H1 (cell line): Measurements from ENCODE around the gene SMIM35.

Source experiments
- CBX8 ChIP-seq: fragments of 300-800, 300-1000 bp; sonication (generic); IDR thresholded peaks from 2 replicates; pipeline ENCODE4 v1.7.1; 2016; ENCODE audit warnings: low read depth, low read length, borderline replicate concordance
- POLR2A ChIP-seq, 2 experiments: IDR thresholded peaks; 1 replicate in 1 of 2; 2 replicates in 1 of 2; pipeline ENCODE4 v1.6.1; 2011; ENCODE audit warnings: low read depth in 2 of 2, low read length in 2 of 2, mild to moderate bottlenecking in 2 of 2; ENCODE audit errors: control extremely low read depth in 1 of 2
- TF ChIP-seq, protein P1 (sequence below), 3 experiments: IDR thresholded peaks; 1 replicate in 2 of 3; 2 replicates in 1 of 3; pipeline versions ENCODE4 v1.5.1 to v1.6.1; 2011; ENCODE audit warnings: low read length in 3 of 3, mild to moderate bottlenecking in 3 of 3, inconsistent platforms in 2 of 3, low read depth in 1 of 3, moderate library complexity in 1 of 3; ENCODE audit not compliant: insufficient read depth in 1 of 3; ENCODE audit errors: control extremely low read depth in 1 of 3

- TF ChIP-seq CBX8: no peak
- TF ChIP-seq, protein P1, sequence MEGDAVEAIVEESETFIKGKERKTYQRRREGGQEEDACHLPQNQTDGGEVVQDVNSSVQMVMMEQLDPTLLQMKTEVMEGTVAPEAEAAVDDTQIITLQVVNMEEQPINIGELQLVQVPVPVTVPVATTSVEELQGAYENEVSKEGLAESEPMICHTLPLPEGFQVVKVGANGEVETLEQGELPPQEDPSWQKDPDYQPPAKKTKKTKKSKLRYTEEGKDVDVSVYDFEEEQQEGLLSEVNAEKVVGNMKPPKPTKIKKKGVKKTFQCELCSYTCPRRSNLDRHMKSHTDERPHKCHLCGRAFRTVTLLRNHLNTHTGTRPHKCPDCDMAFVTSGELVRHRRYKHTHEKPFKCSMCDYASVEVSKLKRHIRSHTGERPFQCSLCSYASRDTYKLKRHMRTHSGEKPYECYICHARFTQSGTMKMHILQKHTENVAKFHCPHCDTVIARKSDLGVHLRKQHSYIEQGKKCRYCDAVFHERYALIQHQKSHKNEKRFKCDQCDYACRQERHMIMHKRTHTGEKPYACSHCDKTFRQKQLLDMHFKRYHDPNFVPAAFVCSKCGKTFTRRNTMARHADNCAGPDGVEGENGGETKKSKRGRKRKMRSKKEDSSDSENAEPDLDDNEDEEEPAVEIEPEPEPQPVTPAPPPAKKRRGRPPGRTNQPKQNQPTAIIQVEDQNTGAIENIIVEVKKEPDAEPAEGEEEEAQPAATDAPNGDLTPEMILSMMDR (IDR thresholded peaks at IDR 0.05; ENCODE audit: control extremely low read depth in 1 of 3, insufficient read depth in 1 of 3, low read depth in 1 of 3, low read length in 3 of 3): no peak
- TF ChIP-seq POLR2A (IDR thresholded peaks at IDR 0.05; ENCODE audit: control extremely low read depth in 1 of 2, low read depth in 2 of 2, low read length in 2 of 2): no peak
Measured at GRCh38 chr11:118087931-118088330, 1.2 kb upstream of the SMIM35 start.
